Activated T-helper 9 cell treated with anti-CD3 and anti-CD28 coated beads, Interleukin-2, amount 50 U/mL, for 16 hours (primary cell): ENCODE data around the gene RAD51B.

Experiments
- DNase-seq: peaks from one replicate; pipeline ENCODE4 v3.0.0-alpha.2; 2020; ENCODE audit warnings: low read depth

Gene RAD51B

GRCh38 chr14:68441542-68441941 is 622.0 kb downstream of the RAD51B start:
- DNase-seq = no peak

GRCh38 chr14:68442828-68443629 is 623.5 kb downstream of the RAD51B start:
- no peak for DNase-seq

GRCh38 chr14:68444449-68445168 is 625.0 kb downstream of the RAD51B start:
- DNase-seq = no peak

GRCh38 chr14:68446243-68447040 is 626.9 kb downstream of the RAD51B start:
- no peak for DNase-seq

- no peak for DNase-seq
These were observed 628.1 kb downstream of the RAD51B start for GRCh38 chr14:68447581-68448251.

- DNase-seq = no peak
These were observed 628.8 kb downstream of the RAD51B start for GRCh38 chr14:68448252-68448902.

GRCh38 chr14:68449561-68450181 is 630.1 kb downstream of the RAD51B start:
- DNase-seq = no peak

- no peak for DNase-seq
These were observed 631.0 kb downstream of the RAD51B start for GRCh38 chr14:68450391-68451120.

- no peak for DNase-seq
These were observed 632.3 kb downstream of the RAD51B start for GRCh38 chr14:68451696-68452373.

- no peak for DNase-seq
These were observed 638.7 kb downstream of the RAD51B start for GRCh38 chr14:68458253-68458652.

- DNase-seq = no peak
These were observed 639.4 kb downstream of the RAD51B start for GRCh38 chr14:68458840-68459469.

GRCh38 chr14:68459480-68460136 is 640.0 kb downstream of the RAD51B start:
- DNase-seq = no peak

- no peak for DNase-seq
These were observed 641.0 kb downstream of the RAD51B start for GRCh38 chr14:68460541-68460940.

- DNase-seq = no peak
These were observed 641.5 kb downstream of the RAD51B start for GRCh38 chr14:68461086-68461485.

GRCh38 chr14:68462683-68463082 is 643.1 kb downstream of the RAD51B start:
- DNase-seq = no peak

- DNase-seq = no peak
These were observed 643.7 kb downstream of the RAD51B start for GRCh38 chr14:68463299-68463698.

- no peak for DNase-seq
These were observed 644.3 kb downstream of the RAD51B start for GRCh38 chr14:68463705-68464374.

GRCh38 chr14:68464711-68465110 is 645.1 kb downstream of the RAD51B start:
- DNase-seq = no peak
